WTC11 (cell line): ENCODE measurements around the gene DNAJC5G. TPM values are rescaled to one million over a fixed set of nuclear protein-coding genes. Genes with fewer than 3 reads are reported as not detected.

Experiments used
- ATAC-seq: fragments of 200-7000 bp; cut with Tn5 transposase; 2 replicates; pipeline ENCODE4 v1.10.0; 2021; ENCODE audit warnings: mild to moderate bottlenecking, moderate library complexity
- CTCF ChIA-PET: fragments of 300-600 bp; sonication (Branson Sonifier 250); formaldehyde crosslinking; loops from one replicate; lab custom pipeline; 2021; ENCODE audit warnings: antibody characterized with exemption; lab: Charles Lee
- POLR2A ChIA-PET: fragments of 350-600 bp; sonication (Branson Sonifier 250); formaldehyde crosslinking; loops from one replicate; lab custom pipeline; 2021; ENCODE audit warnings: antibody characterized with exemption; lab: Charles Lee
- DNase-seq: peaks from one replicate; pipeline ENCODE4 v3.0.0; 2021; ENCODE audit warnings: low spot score
- H3K27ac Mint-ChIP-seq: 2 replicates; pipeline ENCODE4 v1.8.0; 2021; ENCODE audit warnings: mixed read lengths
- H3K27me3 Mint-ChIP-seq: 2 replicates; pipeline ENCODE4 v1.8.0; 2021; ENCODE audit warnings: low read depth, mild to moderate bottlenecking, moderate library complexity, mixed read lengths
- H3K36me3 Mint-ChIP-seq: 2 replicates; pipeline ENCODE4 v1.8.0; 2021; ENCODE audit warnings: mixed read lengths
- H3K4me1 Mint-ChIP-seq: 2 replicates; pipeline ENCODE4 v1.8.0; 2022; ENCODE audit warnings: mixed read lengths
- H3K4me3 Mint-ChIP-seq: 2 replicates; pipeline ENCODE4 v1.8.0; 2021; ENCODE audit warnings: mild to moderate bottlenecking, moderate library complexity, mixed read lengths
- H3K9me3 Mint-ChIP-seq: 2 replicates; pipeline ENCODE4 v1.8.0; 2021; ENCODE audit warnings: mixed read lengths
- ATF1 ChIP-seq: sonication (generic); formaldehyde crosslinking; IDR thresholded peaks from 2 replicates; pipeline ENCODE4 v1.8.1; 2023; ENCODE audit warnings: mild to moderate bottlenecking, moderate library complexity, missing genetic modification reagents
- EMX1 ChIP-seq: fragments of 250-450 bp; sonication (Bioruptor Pico); IDR thresholded peaks from 2 replicates; pipeline ENCODE4 v1.8.0; 2021; ENCODE audit warnings: mild to moderate bottlenecking
- ESRRA ChIP-seq: sonication (generic); formaldehyde crosslinking; IDR thresholded peaks from 2 replicates; pipeline ENCODE4 v1.8.1; 2022; ENCODE audit warnings: mild to moderate bottlenecking, missing genetic modification reagents, borderline replicate concordance
- ETV6 ChIP-seq: sonication (generic); formaldehyde crosslinking; IDR thresholded peaks from 2 replicates; pipeline ENCODE4 v1.8.1; 2022; ENCODE audit warnings: mild to moderate bottlenecking, missing genetic modification reagents
- GRHL2 ChIP-seq: fragments of 250-450 bp; sonication (Bioruptor Pico); IDR thresholded peaks from 2 replicates; pipeline ENCODE4 v1.8.0; 2022; ENCODE audit warnings: mild to moderate bottlenecking, moderate library complexity; ENCODE audit not compliant: insufficient replicate concordance, severe bottlenecking
- GTF2I ChIP-seq: fragments of 250-450 bp; sonication (Bioruptor Pico); conservative IDR thresholded peaks from 2 replicates; pipeline ENCODE4 v1.4.0; 2021; ENCODE audit warnings: mild to moderate bottlenecking
- JAZF1 ChIP-seq: fragments of 250-450 bp; sonication (Bioruptor Pico); IDR thresholded peaks from 2 replicates; pipeline ENCODE4 v1.9.0; 2021; ENCODE audit warnings: moderate library complexity, mild to moderate bottlenecking, inconsistent platforms
- JUN ChIP-seq: sonication (generic); formaldehyde crosslinking; IDR thresholded peaks from 2 replicates; pipeline ENCODE4 v1.8.0; 2023; ENCODE audit warnings: mild to moderate bottlenecking, missing genetic modification reagents
- NFATC4 ChIP-seq: fragments of 250-450 bp; sonication (Bioruptor Pico); IDR thresholded peaks from 2 replicates; pipeline ENCODE4 v1.9.0; 2021; ENCODE audit warnings: mild to moderate bottlenecking
- ZNF219 ChIP-seq: sonication (generic); formaldehyde crosslinking; IDR thresholded peaks from 2 replicates; pipeline ENCODE4 v1.8.0; 2023; ENCODE audit warnings: missing genetic modification reagents, mild to moderate bottlenecking, borderline replicate concordance
- ZNF396 ChIP-seq: fragments of 250-450 bp; sonication (Bioruptor Pico); IDR thresholded peaks from 2 replicates; pipeline ENCODE4 v1.8.0; 2021; ENCODE audit warnings: mild to moderate bottlenecking, moderate library complexity, borderline replicate concordance
- total RNA-seq: library from RNA; stranded (reverse); gene quantifications from 3 replicates; pipeline ENCODE4 v1.2.3, GENCODE V29; 2021
- TF ChIP-seq, protein P1 (sequence below): fragments of 250-450 bp; sonication (Bioruptor Pico); IDR thresholded peaks from 2 replicates; pipeline ENCODE4 v1.9.0; 2021; ENCODE audit warnings: mild to moderate bottlenecking
- TF ChIP-seq, protein P2 (sequence below): sonication (generic); formaldehyde crosslinking; IDR thresholded peaks from 2 replicates; pipeline ENCODE4 v1.8.1; 2023; ENCODE audit warnings: mild to moderate bottlenecking, missing genetic modification reagents, moderate library complexity
- TF ChIP-seq, protein P3 (sequence below): fragments of 250-450 bp; sonication (Bioruptor Pico); IDR thresholded peaks from 2 replicates; pipeline ENCODE4 v2.1.2; 2022; ENCODE audit warnings: mild to moderate bottlenecking, moderate library complexity
- TF ChIP-seq, protein P4 (sequence below): fragments of 250-450 bp; sonication (Bioruptor Pico); IDR thresholded peaks from 2 replicates; pipeline ENCODE4 v1.9.0; 2021; ENCODE audit warnings: mild to moderate bottlenecking, borderline replicate concordance
- TF ChIP-seq, protein P5 (sequence below): sonication (generic); formaldehyde crosslinking; IDR thresholded peaks from 2 replicates; pipeline ENCODE4 v1.8.0; 2023; ENCODE audit warnings: mild to moderate bottlenecking, missing genetic modification reagents
- TF ChIP-seq, protein P6 (sequence below): sonication (generic); formaldehyde crosslinking; IDR thresholded peaks from 2 replicates; pipeline ENCODE4 v1.8.0; 2023; ENCODE audit warnings: missing genetic modification reagents
- TF ChIP-seq, protein P7 (sequence below): fragments of 250-450 bp; sonication (Bioruptor Pico); IDR thresholded peaks from 2 replicates; pipeline ENCODE4 v1.8.0; 2021; ENCODE audit warnings: mild to moderate bottlenecking

The DNAJC5G gene
- total RNA-seq, 1 experiment from 2014 or later = 0.44 TPM

DNA sequence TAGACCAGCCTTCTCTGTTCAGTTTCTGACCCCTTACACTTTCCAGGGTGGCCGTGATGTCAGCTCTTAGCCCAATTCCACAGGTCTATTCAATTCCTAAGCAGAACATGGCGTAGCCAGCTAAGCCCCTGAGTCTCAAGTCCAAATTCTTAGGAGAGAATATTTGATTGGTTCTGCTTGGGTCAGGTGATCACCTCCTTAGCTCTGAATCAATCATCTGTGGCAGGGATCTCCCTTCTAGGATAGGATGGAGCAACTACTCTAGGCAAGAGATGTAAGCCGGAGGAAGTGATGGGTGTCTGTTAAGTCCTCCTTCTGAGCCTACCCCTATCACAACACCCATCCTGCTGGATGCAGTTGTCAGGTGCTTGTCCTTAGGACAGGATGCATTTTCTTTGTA lies 22.0 kb downstream of the DNAJC5G start:
- DNase-seq (no peak), ATAC-seq (no peak)
- CTCF ChIA-PET = interaction anchor here (1.5 to 7.9 kb wide), 2 partner anchors 17 to 33 kb away, joined by 8 to 153 read pairs; partner anchors contain the start of gene TRIM54
- no peaks in the 10 kb centered on the region for H3K36me3 Mint-ChIP-seq
- H3K9me3 Mint-ChIP-seq = no peaks in the 10 kb centered on the region
- H3K4me1 Mint-ChIP-seq = peaks cover 5% of the 10 kb centered on the region; the same call in 1 of the 2 replicates
- TF ChIP-seq, protein P1, sequence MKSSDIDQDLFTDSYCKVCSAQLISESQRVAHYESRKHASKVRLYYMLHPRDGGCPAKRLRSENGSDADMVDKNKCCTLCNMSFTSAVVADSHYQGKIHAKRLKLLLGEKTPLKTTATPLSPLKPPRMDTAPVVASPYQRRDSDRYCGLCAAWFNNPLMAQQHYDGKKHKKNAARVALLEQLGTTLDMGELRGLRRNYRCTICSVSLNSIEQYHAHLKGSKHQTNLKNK (CRISPR knock-in tag) = no peak
- TF ChIP-seq ESRRA (CRISPR knock-in tag) (no peak), EMX1 (CRISPR knock-in tag) (no peak), NFATC4 (CRISPR knock-in tag) (no peak), GRHL2 (CRISPR knock-in tag) (no peak), JAZF1 (CRISPR knock-in tag) (no peak), JUN (no peak), ZNF396 (CRISPR knock-in tag) (no peak), ETV6 (CRISPR knock-in tag) (no peak), ZNF219 (CRISPR knock-in tag) (no peak), ATF1 (CRISPR knock-in tag) (no peak), GTF2I (CRISPR knock-in tag) (no peak)
- TF ChIP-seq, protein P2, sequence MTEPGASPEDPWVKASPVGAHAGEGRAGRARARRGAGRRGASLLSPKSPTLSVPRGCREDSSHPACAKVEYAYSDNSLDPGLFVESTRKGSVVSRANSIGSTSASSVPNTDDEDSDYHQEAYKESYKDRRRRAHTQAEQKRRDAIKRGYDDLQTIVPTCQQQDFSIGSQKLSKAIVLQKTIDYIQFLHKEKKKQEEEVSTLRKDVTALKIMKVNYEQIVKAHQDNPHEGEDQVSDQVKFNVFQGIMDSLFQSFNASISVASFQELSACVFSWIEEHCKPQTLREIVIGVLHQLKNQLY = no peak
- TF ChIP-seq, protein P3, sequence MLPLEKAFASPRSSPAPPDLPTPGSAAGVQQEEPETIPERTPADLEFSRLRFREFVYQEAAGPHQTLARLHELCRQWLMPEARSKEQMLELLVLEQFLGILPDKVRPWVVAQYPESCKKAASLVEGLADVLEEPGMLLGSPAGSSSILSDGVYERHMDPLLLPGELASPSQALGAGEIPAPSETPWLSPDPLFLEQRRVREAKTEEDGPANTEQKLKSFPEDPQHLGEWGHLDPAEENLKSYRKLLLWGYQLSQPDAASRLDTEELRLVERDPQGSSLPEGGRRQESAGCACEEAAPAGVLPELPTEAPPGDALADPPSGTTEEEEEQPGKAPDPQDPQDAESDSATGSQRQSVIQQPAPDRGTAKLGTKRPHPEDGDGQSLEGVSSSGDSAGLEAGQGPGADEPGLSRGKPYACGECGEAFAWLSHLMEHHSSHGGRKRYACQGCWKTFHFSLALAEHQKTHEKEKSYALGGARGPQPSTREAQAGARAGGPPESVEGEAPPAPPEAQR = no peak
- TF ChIP-seq, protein P4, sequence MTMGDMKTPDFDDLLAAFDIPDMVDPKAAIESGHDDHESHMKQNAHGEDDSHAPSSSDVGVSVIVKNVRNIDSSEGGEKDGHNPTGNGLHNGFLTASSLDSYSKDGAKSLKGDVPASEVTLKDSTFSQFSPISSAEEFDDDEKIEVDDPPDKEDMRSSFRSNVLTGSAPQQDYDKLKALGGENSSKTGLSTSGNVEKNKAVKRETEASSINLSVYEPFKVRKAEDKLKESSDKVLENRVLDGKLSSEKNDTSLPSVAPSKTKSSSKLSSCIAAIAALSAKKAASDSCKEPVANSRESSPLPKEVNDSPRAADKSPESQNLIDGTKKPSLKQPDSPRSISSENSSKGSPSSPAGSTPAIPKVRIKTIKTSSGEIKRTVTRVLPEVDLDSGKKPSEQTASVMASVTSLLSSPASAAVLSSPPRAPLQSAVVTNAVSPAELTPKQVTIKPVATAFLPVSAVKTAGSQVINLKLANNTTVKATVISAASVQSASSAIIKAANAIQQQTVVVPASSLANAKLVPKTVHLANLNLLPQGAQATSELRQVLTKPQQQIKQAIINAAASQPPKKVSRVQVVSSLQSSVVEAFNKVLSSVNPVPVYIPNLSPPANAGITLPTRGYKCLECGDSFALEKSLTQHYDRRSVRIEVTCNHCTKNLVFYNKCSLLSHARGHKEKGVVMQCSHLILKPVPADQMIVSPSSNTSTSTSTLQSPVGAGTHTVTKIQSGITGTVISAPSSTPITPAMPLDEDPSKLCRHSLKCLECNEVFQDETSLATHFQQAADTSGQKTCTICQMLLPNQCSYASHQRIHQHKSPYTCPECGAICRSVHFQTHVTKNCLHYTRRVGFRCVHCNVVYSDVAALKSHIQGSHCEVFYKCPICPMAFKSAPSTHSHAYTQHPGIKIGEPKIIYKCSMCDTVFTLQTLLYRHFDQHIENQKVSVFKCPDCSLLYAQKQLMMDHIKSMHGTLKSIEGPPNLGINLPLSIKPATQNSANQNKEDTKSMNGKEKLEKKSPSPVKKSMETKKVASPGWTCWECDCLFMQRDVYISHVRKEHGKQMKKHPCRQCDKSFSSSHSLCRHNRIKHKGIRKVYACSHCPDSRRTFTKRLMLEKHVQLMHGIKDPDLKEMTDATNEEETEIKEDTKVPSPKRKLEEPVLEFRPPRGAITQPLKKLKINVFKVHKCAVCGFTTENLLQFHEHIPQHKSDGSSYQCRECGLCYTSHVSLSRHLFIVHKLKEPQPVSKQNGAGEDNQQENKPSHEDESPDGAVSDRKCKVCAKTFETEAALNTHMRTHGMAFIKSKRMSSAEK (CRISPR knock-in tag) = no peak
- TF ChIP-seq, protein P5, sequence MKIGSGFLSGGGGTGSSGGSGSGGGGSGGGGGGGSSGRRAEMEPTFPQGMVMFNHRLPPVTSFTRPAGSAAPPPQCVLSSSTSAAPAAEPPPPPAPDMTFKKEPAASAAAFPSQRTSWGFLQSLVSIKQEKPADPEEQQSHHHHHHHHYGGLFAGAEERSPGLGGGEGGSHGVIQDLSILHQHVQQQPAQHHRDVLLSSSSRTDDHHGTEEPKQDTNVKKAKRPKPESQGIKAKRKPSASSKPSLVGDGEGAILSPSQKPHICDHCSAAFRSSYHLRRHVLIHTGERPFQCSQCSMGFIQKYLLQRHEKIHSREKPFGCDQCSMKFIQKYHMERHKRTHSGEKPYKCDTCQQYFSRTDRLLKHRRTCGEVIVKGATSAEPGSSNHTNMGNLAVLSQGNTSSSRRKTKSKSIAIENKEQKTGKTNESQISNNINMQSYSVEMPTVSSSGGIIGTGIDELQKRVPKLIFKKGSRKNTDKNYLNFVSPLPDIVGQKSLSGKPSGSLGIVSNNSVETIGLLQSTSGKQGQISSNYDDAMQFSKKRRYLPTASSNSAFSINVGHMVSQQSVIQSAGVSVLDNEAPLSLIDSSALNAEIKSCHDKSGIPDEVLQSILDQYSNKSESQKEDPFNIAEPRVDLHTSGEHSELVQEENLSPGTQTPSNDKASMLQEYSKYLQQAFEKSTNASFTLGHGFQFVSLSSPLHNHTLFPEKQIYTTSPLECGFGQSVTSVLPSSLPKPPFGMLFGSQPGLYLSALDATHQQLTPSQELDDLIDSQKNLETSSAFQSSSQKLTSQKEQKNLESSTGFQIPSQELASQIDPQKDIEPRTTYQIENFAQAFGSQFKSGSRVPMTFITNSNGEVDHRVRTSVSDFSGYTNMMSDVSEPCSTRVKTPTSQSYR (CRISPR knock-in tag) = no peak
- TF ChIP-seq, protein P6, sequence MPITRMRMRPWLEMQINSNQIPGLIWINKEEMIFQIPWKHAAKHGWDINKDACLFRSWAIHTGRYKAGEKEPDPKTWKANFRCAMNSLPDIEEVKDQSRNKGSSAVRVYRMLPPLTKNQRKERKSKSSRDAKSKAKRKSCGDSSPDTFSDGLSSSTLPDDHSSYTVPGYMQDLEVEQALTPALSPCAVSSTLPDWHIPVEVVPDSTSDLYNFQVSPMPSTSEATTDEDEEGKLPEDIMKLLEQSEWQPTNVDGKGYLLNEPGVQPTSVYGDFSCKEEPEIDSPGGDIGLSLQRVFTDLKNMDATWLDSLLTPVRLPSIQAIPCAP (CRISPR knock-in tag) = no peak
- TF ChIP-seq, protein P7, sequence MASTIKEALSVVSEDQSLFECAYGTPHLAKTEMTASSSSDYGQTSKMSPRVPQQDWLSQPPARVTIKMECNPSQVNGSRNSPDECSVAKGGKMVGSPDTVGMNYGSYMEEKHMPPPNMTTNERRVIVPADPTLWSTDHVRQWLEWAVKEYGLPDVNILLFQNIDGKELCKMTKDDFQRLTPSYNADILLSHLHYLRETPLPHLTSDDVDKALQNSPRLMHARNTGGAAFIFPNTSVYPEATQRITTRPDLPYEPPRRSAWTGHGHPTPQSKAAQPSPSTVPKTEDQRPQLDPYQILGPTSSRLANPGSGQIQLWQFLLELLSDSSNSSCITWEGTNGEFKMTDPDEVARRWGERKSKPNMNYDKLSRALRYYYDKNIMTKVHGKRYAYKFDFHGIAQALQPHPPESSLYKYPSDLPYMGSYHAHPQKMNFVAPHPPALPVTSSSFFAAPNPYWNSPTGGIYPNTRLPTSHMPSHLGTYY = no peak
- H3K4me3 Mint-ChIP-seq = no peak overlapping the region
- H3K27me3 Mint-ChIP-seq = no peaks in the 10 kb centered on the region
- POLR2A ChIA-PET = no interaction called here
- H3K27ac Mint-ChIP-seq = no peak overlapping the region
